ENCODE measurements around the gene AK5.

GRCh38 chr1:77287535-77287934 is 5.7 kb downstream of the AK5 start:
- no peak for TF ChIP-seq CTCF (IDR thresholded peaks at IDR 0.05)
- TF ChIP-seq EZH2 (IDR thresholded peaks at IDR 0.05; ENCODE audit: borderline replicate concordance, insufficient read depth, low read depth, low read length, poor library complexity, severe bottlenecking): no peak

Measured in B cell (primary cell).